LHCN-M2 (cell line): ENCODE data around the gene SPC24. TPM values are rescaled to one million over a fixed set of nuclear protein-coding genes. Genes with fewer than 3 reads are reported as not detected.
A peak's percentile ranks its signal among the peaks of the same experiment; 100 is the strongest.
"Not testable (repeated sequence)": the region's sequence is repeated elsewhere in the genome, so short reads cannot be mapped to it uniquely, and the experiment has no call there.

Experiments used
- DNase-seq: peaks from one replicate; pipeline ENCODE4 v3.0.0-alpha.2; 2012; ENCODE audit warnings: low read depth
- total RNA-seq: library from RNA; depleted of rRNA; stranded (reverse); fragments of >200 nt; gene quantifications from 2 replicates; pipeline ENCODE4 v1.2.3, GENCODE V29; 2014

The SPC24 gene
- total RNA-seq, 1 experiment from 2014 or later: 105 TPM

- DNase-seq: no peak
These were observed 37.7 kb upstream of the SPC24 start for GRCh38 chr19:11192957-11193939.

- no peak for DNase-seq
These were observed 36.4 kb upstream of the SPC24 start for GRCh38 chr19:11191934-11192333.

GRCh38 chr19:11191273-11191755 lies 35.7 kb upstream of the SPC24 start:
- peak; percentile 100 for DNase-seq

GRCh38 chr19:11190501-11190900 lies 34.9 kb upstream of the SPC24 start:
- no peak for DNase-seq

GRCh38 chr19:11187441-11187840 lies 31.9 kb upstream of the SPC24 start:
- DNase-seq: no peak

- DNase-seq: no peak
These were observed 27.4 kb upstream of the SPC24 start for GRCh38 chr19:11182994-11183393.

- no peak for DNase-seq
These were observed 25.9 kb upstream of the SPC24 start for GRCh38 chr19:11181488-11181887.

GRCh38 chr19:11180975-11181374 lies 25.4 kb upstream of the SPC24 start:
- not testable (repeated sequence) for DNase-seq

GRCh38 chr19:11180346-11180745 lies 24.8 kb upstream of the SPC24 start:
- no peak for DNase-seq

GRCh38 chr19:11179716-11180297 lies 24.2 kb upstream of the SPC24 start:
- DNase-seq: no peak

- not testable (repeated sequence) for DNase-seq
These were observed 23.5 kb upstream of the SPC24 start for GRCh38 chr19:11179145-11179465.

GRCh38 chr19:11177592-11177991 lies 22.0 kb upstream of the SPC24 start:
- DNase-seq: no peak

- DNase-seq: no peak
These were observed 21.0 kb upstream of the SPC24 start for GRCh38 chr19:11176466-11177193.

GRCh38 chr19:11175920-11176319 lies 20.3 kb upstream of the SPC24 start:
- no peak for DNase-seq

- no peak for DNase-seq
These were observed 18.8 kb upstream of the SPC24 start for GRCh38 chr19:11174336-11174735.

GRCh38 chr19:11173516-11174155 lies 18.1 kb upstream of the SPC24 start:
- DNase-seq: no peak

- DNase-seq: no peak
These were observed 17.0 kb upstream of the SPC24 start for GRCh38 chr19:11172576-11172975.

GRCh38 chr19:11171144-11171543 lies 15.6 kb upstream of the SPC24 start:
- DNase-seq: no peak

- DNase-seq: peak; percentile 43
These were observed 14.5 kb upstream of the SPC24 start for GRCh38 chr19:11169896-11170678.

GRCh38 chr19:11168568-11168967 lies 13.0 kb upstream of the SPC24 start:
- DNase-seq: peak; percentile 99
